Retina (tissue), 1 donor: Measurements from ENCODE around the gene SHISA5.
A peak's percentile ranks its signal among the peaks of the same experiment; 100 is the strongest.

Experiments
- DNase-seq: peaks from one replicate; pipeline ENCODE4 v3.0.0-alpha.2; 2016

Gene SHISA5

GRCh38 chr3:48429317-48429959 is 74.5 kb downstream of the SHISA5 start:
- DNase-seq, result peak; percentile 73

DNA sequence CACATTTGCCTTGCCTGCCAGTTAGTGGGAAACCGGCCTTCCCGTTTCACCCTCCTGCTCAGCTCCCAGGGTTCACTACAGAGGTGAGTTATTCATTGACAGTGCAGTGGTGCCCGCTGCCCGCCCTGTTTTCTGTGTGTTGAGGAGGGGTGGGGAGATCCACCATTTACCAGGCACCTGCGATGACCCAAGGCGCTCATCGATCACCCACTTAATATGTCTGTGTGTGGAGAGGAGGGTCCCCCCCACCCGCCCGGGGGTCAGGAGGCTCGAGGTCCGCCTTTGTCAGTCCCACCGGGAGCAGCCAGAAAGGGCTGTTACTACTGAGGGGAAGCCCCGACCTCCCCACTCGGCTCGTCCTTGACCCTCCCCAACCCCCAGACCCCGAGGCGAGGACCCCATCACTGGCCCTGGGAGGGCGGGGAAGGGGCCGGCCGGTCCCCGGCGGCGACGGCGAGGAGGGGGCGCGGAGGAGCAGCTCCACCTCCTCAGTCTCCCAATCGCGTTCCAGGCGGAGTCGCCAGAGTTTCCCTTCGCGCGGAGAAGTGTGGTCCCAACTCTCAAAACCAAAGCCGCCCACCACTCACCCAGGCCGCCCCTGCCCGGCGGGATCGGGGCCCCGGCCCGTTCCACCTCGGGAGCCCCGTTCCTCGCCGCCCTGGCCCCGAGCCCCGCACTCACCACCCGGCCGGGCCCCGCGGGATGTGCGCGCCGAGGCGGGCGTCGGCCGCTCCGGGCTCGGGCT is 75.2 kb downstream of the SHISA5 start:
- DNase-seq, result peak; percentile 63

DNA sequence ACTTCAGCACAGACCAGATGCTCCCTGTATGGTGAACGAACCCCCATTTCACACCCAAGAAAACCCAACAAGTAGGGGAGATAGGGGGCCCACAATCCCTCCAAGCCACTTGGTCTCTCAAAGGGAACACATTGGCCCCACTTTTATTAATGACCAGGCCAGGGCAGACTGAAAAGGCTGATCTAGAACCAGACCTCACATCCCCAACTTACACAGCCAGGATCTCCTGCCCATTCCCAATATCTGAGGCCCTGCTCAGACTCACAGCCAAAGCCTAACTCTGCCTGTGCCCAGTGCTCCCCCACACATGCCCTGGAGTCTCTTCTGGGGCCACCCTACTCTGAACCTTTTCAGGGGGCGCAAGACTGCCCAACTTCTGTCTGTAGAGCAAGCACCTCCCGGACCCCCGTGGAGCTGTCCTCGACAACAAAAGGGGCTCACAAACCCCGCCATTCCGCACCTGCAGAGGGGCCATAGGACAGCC is 75.8 kb downstream of the SHISA5 start:
- peak; percentile 17 for DNase-seq

GRCh38 chr3:48427630-48427962 is 76.4 kb downstream of the SHISA5 start:
- DNase-seq, result peak; percentile 36

DNA sequence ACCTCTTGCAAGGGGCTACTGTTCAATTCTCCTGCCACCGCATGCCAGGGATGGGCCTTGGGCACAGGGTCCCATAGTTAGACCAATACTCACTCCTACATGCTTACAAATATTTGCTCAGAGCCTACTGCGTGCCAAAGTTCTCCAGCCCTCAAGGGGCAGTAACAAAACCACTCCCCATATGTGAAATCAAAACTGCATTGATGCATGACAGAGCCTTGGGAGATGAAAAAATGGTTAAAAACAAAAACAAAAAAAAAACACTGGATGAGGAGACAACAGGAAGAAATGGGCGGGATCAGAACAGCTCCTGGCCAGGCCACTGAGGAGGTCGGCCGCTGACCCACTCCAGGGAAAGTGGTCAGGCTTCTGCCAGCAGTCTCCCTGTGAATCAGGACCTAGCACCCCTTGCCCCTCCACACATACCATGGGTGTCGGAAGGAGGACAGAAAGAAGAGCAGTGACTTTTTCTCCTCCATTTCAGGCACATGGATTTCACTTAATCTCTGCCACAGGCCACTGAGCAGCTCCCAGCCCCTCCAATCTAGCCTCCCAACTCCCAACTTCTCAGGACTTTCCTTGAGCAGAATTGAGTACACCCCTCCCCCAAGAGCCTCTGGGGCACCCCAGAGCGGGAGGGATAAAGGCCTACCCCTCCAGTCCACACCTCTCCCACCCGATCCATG is 76.9 kb downstream of the SHISA5 start:
- DNase-seq, result peak; percentile 24

GRCh38 chr3:48426401-48426909 is 77.5 kb downstream of the SHISA5 start:
- DNase-seq, result no peak

DNA sequence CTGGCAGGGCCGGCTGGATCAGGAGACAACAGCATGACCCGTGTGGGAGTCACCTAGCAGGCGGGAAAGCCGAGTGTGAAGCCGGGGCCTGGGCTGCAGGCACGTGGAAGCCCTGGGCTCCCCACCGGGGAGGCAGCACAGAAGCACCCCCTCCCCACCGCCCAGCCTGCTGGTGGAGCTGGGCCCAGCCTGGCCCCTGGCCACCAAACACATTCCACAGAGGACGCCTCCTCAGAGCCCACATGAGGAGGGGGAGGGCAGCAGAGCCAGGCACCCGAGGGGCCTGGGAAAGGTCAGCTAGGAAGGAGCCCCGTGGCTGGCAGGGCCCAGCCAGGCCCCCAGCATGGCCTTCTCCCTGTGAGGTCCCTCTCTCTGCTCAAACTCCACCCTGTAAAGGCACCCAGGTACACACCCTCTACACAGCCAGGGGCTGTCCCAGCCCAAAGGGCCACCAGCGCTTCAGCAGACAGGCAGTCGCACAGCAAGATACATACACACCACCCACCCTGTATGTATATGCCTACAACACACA is 78.6 kb downstream of the SHISA5 start:
- DNase-seq, result peak; percentile 62

GRCh38 chr3:48423883-48424695 is 79.9 kb downstream of the SHISA5 start:
- DNase-seq, result no peak

DNA sequence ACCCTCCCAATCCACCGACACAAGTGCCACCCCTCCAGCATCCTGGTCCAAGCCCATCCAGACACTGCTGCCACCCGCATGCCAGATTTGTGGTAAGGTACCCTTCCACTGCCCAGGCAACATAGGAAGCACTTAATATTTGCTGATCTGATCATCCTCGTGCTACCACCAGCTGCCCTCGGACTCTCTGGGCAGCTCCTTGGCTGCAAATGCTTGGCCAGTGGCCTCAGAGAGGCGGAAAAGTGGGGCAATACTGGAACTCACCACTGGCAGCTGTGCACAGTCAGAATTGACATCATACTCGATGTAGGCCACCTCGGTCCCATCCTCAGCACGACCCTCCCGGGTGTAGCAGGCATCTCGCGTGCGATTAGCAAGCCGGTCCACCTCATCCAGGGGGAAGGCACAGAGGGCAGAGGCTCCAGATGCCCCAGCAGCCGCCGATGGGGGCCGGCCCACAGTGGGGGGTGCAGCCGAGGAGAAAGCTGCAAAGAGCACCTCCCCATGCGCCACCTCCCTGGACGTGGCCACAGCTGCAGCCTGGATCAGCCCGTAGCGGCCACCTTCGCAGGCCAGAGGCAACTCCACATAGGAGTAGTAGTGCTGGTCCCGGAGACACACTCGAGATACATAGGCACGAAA is 80.6 kb downstream of the SHISA5 start:
- DNase-seq, result no peak

GRCh38 chr3:48422681-48423080 is 81.3 kb downstream of the SHISA5 start:
- no peak for DNase-seq

- DNase-seq, result no peak
Measured at GRCh38 chr3:48422272-48422671, 81.7 kb downstream of the SHISA5 start.

GRCh38 chr3:48420561-48420960 is 83.4 kb downstream of the SHISA5 start:
- no peak for DNase-seq

DNA sequence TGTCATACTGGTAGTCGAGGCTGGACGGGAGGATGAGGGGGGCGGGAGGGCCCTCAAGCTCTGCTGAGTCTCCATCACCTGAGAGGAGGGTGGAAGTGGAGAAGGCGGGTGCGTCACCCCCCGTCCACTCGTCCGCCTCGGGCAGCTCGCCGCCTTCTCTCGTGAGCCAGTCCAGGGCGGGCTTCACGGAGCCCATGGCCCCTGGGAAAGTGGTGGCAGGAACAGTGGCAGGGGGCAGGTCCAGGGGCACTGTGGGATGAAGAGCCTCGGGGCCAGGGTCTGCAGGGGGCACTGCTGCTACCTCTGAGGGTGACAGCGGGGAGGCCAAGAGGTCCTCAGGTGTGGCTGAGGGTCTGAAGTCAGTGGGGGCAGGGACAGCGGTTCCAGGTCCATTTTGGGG is 84.4 kb downstream of the SHISA5 start:
- no peak for DNase-seq

DNA sequence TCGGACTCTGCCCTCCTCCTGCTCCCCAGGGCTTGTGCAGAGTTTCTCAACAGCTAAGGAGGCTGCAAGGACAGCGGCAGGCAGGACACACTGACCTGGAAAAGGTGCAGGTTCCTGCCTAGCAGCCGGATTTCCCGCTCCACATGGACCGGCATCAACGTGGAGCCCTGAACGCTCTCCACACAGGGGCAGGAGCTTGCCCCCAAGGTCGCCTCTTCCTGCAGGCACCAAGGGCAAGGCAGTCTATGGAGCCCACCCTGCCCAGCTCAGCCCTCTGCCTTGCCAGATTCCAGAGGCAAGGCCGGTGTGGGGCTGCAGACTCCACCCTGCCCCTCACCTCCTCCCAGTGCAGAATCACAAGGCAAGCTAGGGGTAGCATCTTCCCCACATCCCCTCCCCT is 84.8 kb downstream of the SHISA5 start:
- DNase-seq, result no peak

GRCh38 chr3:48418651-48419050 is 85.3 kb downstream of the SHISA5 start:
- DNase-seq, result no peak

DNA sequence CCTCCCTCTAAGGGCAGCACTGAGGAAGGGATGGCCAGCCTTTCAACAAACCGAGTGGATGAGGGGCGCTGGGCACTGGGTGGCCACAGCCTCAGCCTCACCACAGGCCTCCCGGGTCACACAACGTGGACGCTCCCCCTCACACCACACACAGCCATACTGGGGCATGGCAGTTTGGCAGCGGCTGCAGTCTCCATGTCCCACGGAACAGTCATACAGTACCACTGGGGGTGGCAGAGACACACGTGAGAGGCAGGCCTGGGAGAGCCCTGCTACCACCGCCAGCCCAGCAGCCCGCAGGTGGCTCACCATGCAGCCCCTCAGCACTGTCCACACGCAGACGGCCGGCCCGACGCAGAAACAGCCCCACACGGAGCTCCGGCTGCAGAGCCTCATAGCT is 85.8 kb downstream of the SHISA5 start:
- no peak for DNase-seq
